ENCODE measurements around the gene SENP5.

DNA sequence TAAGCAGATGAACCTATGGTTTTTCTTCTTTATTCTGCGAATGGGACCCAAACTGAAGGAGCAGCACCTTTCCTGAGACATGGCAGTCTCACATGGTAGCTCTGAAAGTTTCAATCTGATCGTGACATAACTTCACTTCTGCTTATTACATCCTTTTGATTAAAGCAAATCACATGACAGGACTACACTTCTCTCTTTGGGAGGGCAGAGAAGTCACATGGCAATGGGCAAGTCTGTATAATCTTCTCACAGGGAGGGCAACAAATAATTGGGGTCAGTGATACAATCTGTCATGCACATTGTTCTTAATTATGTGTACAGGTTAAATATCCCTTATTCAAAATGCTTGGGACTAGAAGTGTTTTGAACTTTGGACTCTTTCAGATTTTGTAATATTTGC is 53.0 kb downstream of the SENP5 start:
- TF ChIP-seq, protein P1, sequence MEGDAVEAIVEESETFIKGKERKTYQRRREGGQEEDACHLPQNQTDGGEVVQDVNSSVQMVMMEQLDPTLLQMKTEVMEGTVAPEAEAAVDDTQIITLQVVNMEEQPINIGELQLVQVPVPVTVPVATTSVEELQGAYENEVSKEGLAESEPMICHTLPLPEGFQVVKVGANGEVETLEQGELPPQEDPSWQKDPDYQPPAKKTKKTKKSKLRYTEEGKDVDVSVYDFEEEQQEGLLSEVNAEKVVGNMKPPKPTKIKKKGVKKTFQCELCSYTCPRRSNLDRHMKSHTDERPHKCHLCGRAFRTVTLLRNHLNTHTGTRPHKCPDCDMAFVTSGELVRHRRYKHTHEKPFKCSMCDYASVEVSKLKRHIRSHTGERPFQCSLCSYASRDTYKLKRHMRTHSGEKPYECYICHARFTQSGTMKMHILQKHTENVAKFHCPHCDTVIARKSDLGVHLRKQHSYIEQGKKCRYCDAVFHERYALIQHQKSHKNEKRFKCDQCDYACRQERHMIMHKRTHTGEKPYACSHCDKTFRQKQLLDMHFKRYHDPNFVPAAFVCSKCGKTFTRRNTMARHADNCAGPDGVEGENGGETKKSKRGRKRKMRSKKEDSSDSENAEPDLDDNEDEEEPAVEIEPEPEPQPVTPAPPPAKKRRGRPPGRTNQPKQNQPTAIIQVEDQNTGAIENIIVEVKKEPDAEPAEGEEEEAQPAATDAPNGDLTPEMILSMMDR (IDR thresholded peaks at IDR 0.05): no peak
- no peak for TF ChIP-seq POLR2A (IDR thresholded peaks at IDR 0.05)
